Astrocyte (in vitro differentiated cells and primary cell): ENCODE measurements around the gene PHAX. TPM values are rescaled to one million over a fixed set of nuclear protein-coding genes. Genes with fewer than 3 reads are reported as not detected.

Experiments used
- total RNA-seq: library from RNA; stranded (reverse); gene quantifications from 2 replicates; pipeline ENCODE4 v1.2.1, GENCODE V29; 2021

PHAX gene
- total RNA-seq, 1 donor from 2014 or later = 58.1 TPM

Other genes with a start within 250 kb of the PHAX start
- gene GRAMD2B, start 177.5 kb upstream of the PHAX start, total RNA-seq = 29.1 and 34.4 TPM in 2 replicates
- 85.5 and 90.6 TPM in 2 replicates for gene ALDH7A1, start 5.7 kb upstream of the PHAX start, total RNA-seq
- gene LMNB1, start 176.2 kb downstream of the PHAX start, total RNA-seq = 8.1 and 12.7 TPM in 2 replicates